ACC112 (cell line): ENCODE results near the gene TTLL11.
"Not testable (repeated sequence)": the region's sequence is repeated elsewhere in the genome, so short reads cannot be mapped to it uniquely, and the experiment has no call there.

Experiments
- H2AFZ ChIP-seq: fragments of 200-600 bp; sonication (generic); one replicate; pipeline ENCODE4 v1.6.0; 2017; ENCODE audit warnings: antibody characterized with exemption, low read length; ENCODE audit not compliant: unreplicated experiment
- H3K27ac ChIP-seq: fragments of 200-600 bp; sonication (generic); 2 replicates; pipeline ENCODE4 v1.5.1; 2014; ENCODE audit warnings: low read depth, mild to moderate bottlenecking, antibody characterized with exemption, low read length, moderate library complexity
- H3K27me3 ChIP-seq: fragments of 200-600 bp; sonication (generic); 2 replicates; pipeline ENCODE4 v1.6.1; 2014; ENCODE audit warnings: mild to moderate bottlenecking, antibody characterized with exemption, low read length, moderate library complexity, mixed read lengths; ENCODE audit not compliant: insufficient read depth
- H3K36me3 ChIP-seq: fragments of 200-600 bp; sonication (generic); 2 replicates; pipeline ENCODE4 v1.6.1; 2016; ENCODE audit warnings: mild to moderate bottlenecking, antibody characterized with exemption, low read length, moderate library complexity, mixed read lengths; ENCODE audit not compliant: insufficient read depth
- H3K4me1 ChIP-seq: fragments of 200-600 bp; sonication (generic); one replicate; pipeline ENCODE4 v1.6.1; 2016; ENCODE audit warnings: low read length, mixed read lengths; ENCODE audit not compliant: insufficient read depth, unreplicated experiment, control insufficient read depth
- H3K4me3 ChIP-seq: fragments of 200-600 bp; sonication (generic); 2 replicates; pipeline ENCODE4 v1.5.1; 2014; ENCODE audit warnings: mild to moderate bottlenecking, low read depth, low read length
- H3K79me2 ChIP-seq: fragments of 200-600 bp; sonication (generic); one replicate; pipeline ENCODE4 v1.6.0; 2016; ENCODE audit warnings: low read length; ENCODE audit not compliant: control insufficient read depth, unreplicated experiment, insufficient read depth

The TTLL11 gene

DNA sequence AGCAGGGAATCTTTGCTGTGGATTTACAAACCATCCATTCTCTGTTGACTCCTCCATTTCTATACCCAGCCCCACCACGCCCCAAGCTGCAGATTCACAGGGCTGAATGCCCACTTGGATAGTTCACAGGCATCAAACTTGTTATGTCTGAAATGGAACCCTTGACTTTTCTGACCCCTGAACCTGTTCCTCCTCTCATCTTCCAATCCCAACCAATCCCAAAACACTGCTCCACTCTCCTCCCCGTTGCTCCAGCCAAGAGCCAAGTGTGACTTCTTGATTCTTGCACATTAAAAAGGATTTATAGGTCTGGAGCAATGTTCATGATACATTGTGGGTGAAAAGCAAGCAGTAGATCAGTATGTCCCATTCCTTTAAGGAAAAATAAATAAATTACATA lies 296.0 kb downstream of the TTLL11 start:
- no peak overlapping the region for H3K4me3 ChIP-seq
- no peaks in the 10 kb centered on the region for H3K79me2 ChIP-seq
- no peaks in the 10 kb centered on the region for H3K4me1 ChIP-seq
- H3K27me3 ChIP-seq = peaks cover 7% of the 10 kb centered on the region
- H2AFZ ChIP-seq = no peak overlapping the region
- H3K36me3 ChIP-seq = no peaks in the 10 kb centered on the region
- no peak overlapping the region for H3K27ac ChIP-seq

DNA sequence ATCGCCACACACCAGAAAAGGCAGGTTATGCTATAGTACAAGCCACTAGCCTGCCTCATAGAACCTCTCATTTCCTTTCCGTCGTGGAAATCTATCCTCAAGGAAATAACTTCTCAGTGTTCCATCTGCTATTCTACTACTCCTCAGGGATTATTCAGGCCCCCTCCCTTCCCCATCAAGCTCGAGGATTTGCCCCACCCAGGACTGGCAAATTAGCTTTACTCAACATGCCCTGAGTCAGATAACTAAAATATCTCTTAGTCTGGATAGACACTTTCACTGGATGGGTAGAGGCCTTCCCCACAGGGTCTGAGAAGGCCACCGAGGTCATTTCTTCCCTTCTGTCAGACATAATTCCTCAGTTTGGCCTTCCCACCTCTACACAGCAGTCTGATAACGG lies 298.8 kb downstream of the TTLL11 start:
- not testable (repeated sequence) for H3K27me3 ChIP-seq, H3K36me3 ChIP-seq, H2AFZ ChIP-seq, H3K79me2 ChIP-seq, H3K4me1 ChIP-seq, H3K4me3 ChIP-seq, H3K27ac ChIP-seq

GRCh38 chr9:121792476-121792875 lies 300.6 kb downstream of the TTLL11 start:
- not testable (repeated sequence) for H2AFZ ChIP-seq, H3K4me1 ChIP-seq, H3K27ac ChIP-seq, H3K27me3 ChIP-seq, H3K4me3 ChIP-seq, H3K36me3 ChIP-seq, H3K79me2 ChIP-seq

- H3K4me1 ChIP-seq = no peaks in the 10 kb centered on the region
- no peak overlapping the region for H3K4me3 ChIP-seq
- H3K36me3 ChIP-seq = no peaks in the 10 kb centered on the region
- no peaks in the 10 kb centered on the region for H3K79me2 ChIP-seq
- H3K27ac ChIP-seq = no peak overlapping the region
- H3K27me3 ChIP-seq = no peaks in the 10 kb centered on the region
- no peak overlapping the region for H2AFZ ChIP-seq
Observed at GRCh38 chr9:121790841-121791240, 302.3 kb downstream of the TTLL11 start.

GRCh38 chr9:121788686-121789366 lies 304.3 kb downstream of the TTLL11 start:
- no peaks in the 10 kb centered on the region for H3K4me1 ChIP-seq
- H3K4me3 ChIP-seq = no peak overlapping the region
- no peaks in the 10 kb centered on the region for H3K27me3 ChIP-seq
- no peak overlapping the region for H2AFZ ChIP-seq
- no peaks in the 10 kb centered on the region for H3K36me3 ChIP-seq
- H3K79me2 ChIP-seq = no peaks in the 10 kb centered on the region
- no peak overlapping the region for H3K27ac ChIP-seq

- Histone ChIP-seq H3K27ac (no peak overlapping the region), H3K36me3 (no peaks in the 10 kb centered on the region), H2AFZ (no peak overlapping the region), H3K79me2 (no peaks in the 10 kb centered on the region), H3K4me3 (no peak overlapping the region), H3K4me1 (no peaks in the 10 kb centered on the region), H3K27me3 (no peaks in the 10 kb centered on the region)
Observed at GRCh38 chr9:121786998-121787422, 306.1 kb downstream of the TTLL11 start.

- Histone ChIP-seq H3K27me3 (no peaks in the 10 kb centered on the region), H3K27ac (no peak overlapping the region), H3K4me1 (no peaks in the 10 kb centered on the region), H3K4me3 (no peak overlapping the region), H3K79me2 (no peaks in the 10 kb centered on the region), H3K36me3 (no peaks in the 10 kb centered on the region), H2AFZ (no peak overlapping the region)
Observed at GRCh38 chr9:121786543-121786948, 306.6 kb downstream of the TTLL11 start.

DNA sequence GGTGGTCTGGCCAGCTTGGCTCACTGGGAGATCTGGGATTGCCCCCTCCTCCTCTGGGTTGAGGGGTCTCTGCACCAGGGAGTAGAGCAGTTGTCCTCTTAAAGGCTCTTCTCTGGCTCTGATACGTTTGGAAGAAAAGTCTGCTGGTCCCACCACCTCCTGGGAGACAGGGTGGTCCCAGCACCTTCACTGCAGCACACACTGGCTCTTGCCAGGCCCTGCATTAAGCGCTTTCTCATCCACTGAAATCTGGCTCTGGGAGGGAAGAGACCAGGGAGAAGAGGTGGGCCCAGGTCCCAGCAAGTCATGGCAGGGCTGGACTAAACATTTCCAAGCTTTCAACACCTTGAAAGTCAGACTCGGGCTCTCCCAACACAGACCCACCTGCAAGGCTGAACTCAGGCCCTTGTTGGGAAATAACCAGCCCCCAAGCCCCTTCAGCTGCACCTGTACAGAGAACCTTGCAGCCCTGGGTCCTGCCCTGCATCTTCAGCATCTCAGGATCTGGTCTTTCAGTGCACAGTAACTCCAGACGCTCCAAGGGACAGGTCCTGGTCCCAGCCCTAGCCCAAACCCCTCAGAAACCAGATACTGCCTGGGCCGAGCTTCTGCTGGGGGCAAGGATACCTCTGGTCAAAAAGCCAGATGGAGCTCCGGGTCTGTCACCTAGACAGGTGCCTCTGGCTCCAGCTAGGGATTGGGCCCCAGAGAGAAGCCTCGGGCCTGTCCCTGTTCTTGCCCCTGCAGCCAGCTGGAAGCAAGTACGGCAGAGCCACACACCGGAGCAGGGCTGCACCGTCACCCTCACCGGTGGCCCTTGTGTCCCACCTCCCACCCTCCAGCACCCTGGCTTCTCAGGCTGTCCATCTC lies 307.2 kb downstream of the TTLL11 start:
- no peak overlapping the region for H3K4me3 ChIP-seq
- H2AFZ ChIP-seq = no peak overlapping the region
- no peaks in the 10 kb centered on the region for H3K79me2 ChIP-seq
- H3K27me3 ChIP-seq = no peaks in the 10 kb centered on the region
- H3K4me1 ChIP-seq = no peaks in the 10 kb centered on the region
- H3K27ac ChIP-seq = no peak overlapping the region
- no peaks in the 10 kb centered on the region for H3K36me3 ChIP-seq

DNA sequence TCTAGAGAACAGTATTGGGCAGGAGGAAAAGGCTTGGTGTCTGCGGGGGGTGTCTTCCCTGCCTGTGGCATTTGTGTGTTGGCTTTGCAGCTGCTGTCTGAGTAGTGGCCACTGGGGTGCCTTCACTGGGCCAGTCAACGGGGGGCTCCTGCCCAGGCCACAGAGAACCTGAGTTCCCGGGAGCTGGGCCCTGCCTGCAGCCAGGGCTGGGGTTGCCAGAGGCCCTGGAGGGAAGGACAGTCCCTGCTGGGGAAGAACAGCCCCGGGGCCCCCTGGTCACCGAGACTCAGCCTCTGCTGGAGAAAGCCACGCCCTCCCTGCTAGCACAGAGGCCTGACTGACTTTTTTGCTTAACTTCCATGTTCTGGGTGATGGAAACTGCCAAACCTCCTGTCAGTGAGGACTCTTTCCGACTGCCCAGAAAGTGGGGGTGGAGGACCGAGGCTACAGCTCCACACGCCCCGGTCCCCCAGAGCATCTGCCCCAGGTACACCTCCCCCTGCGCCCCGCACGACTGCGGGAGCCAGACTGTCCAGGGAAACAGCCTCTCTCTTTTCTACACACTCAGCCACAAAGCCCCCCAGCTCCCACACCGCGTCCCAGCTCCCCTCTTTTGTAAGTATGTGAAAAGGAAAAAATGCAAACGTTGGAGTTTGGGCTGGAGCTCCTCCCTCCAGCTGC lies 308.2 kb downstream of the TTLL11 start:
- no peak overlapping the region for H2AFZ ChIP-seq
- H3K4me1 ChIP-seq = no peaks in the 10 kb centered on the region
- no peak overlapping the region for H3K27ac ChIP-seq
- H3K36me3 ChIP-seq = no peaks in the 10 kb centered on the region
- H3K4me3 ChIP-seq = no peak overlapping the region
- no peaks in the 10 kb centered on the region for H3K79me2 ChIP-seq
- no peaks in the 10 kb centered on the region for H3K27me3 ChIP-seq

DNA sequence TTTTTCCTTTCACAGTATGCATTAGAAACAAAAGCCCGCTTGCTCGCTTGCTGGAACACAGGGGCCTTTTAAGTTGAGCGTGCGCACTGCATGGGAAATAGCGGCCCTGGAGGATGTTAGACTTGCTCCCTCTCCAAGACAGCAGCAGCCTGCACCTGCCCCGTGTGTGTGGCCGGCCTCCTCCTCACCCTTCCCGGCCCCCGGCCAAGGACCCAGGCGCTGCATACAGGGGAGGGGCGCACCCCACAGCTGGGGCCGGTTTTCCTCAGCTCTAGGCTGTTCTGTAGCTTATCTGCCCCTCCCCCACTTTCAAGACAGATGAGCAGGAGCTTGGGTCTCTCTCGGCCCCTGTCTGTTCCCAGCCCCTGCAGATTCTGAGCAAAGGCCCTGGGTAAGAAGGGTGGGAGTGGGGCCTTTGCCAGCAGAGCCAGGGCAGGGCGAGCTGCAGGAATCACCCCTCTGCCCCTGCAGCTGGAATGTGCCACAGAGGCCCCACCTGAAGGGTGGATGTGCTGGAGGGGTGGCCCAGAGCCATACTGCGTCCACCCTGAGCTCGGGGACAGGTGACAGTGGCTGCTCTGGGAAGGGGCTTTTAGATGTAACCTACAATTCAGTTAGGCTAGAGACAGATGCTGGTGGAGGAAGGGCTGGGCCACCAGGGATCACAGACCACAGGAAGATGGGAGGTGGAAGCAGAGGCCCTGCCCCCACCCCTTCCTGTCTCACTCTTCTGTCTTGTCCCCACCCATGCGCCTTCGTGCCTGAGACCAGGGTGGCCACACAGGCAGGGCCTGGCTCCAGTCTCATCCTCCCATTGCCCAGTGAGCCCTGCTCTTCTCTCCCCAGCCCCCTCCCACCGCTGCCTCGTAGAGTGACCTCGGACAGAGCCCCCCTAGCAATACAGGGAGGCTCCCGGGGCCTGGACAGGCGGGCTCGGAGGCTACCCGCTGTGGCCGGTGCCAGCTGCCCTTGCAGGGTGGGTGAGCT lies 309.3 kb downstream of the TTLL11 start:
- no peak overlapping the region for H3K27ac ChIP-seq
- H3K36me3 ChIP-seq = no peaks in the 10 kb centered on the region
- H3K27me3 ChIP-seq = no peaks in the 10 kb centered on the region
- H2AFZ ChIP-seq = no peak overlapping the region
- no peaks in the 10 kb centered on the region for H3K4me1 ChIP-seq
- no peaks in the 10 kb centered on the region for H3K79me2 ChIP-seq
- no peak overlapping the region for H3K4me3 ChIP-seq
